BJ (cell line): ENCODE results near the gene TMEM178B. TPM values are rescaled to one million over a fixed set of nuclear protein-coding genes. Genes with fewer than 3 reads are reported as not detected.

Source experiments
- CTCF ChIA-PET: fragments of 350-600 bp; formaldehyde crosslinking; extraction: SDS; loops from one replicate; lab custom pipeline; 2021; ENCODE audit warnings: antibody characterized with exemption, inconsistent platforms; lab: Yijun Ruan, JAX
- POLR2A ChIA-PET: fragments of 300-600 bp; sonication (Branson Sonifier 250); formaldehyde crosslinking; extraction: SDS; loops from one replicate; lab custom pipeline; 2021; ENCODE audit warnings: antibody characterized with exemption; lab: Charles Lee
- DNase-seq: peaks from one replicate; pipeline ENCODE4 v3.0.0-alpha.2; 2011; ENCODE audit warnings: low read depth
- H3K27me3 ChIP-seq: 2 replicates; pipeline ENCODE4 v1.6.0; 2011; ENCODE audit warnings: low read length; ENCODE audit not compliant: control insufficient read depth, insufficient read depth
- H3K36me3 ChIP-seq: 2 replicates; pipeline ENCODE4 v1.5.1; 2011; ENCODE audit warnings: low read length; ENCODE audit not compliant: control insufficient read depth, insufficient read depth
- H3K4me3 ChIP-seq: 2 replicates; pipeline ENCODE4 v1.5.1; 2011; ENCODE audit warnings: low read depth, mild to moderate bottlenecking, control low read depth, low read length
- CTCF ChIP-seq: IDR thresholded peaks from 2 replicates; pipeline ENCODE4 v1.5.1; 2011; ENCODE audit warnings: low read depth, mild to moderate bottlenecking, control low read depth, inconsistent platforms, low read length, moderate library complexity; ENCODE audit not compliant: insufficient read depth
- polyA plus RNA-seq: library from polyadenylated mRNA; depleted of rRNA; stranded (reverse); fragments of >200 nt; gene quantifications from 2 replicates; pipeline ENCODE4 v1.2.3, GENCODE V29; 2011

TMEM178B gene
- polyA plus RNA-seq, 1 experiment: 0.43 TPM

GRCh38 chr7:141306081-141306480 lies 232.2 kb downstream of the TMEM178B start:
- no peaks in the 10 kb centered on the region for H3K36me3 ChIP-seq
- DNase-seq: no peak
- TF ChIP-seq CTCF: no peak
- no peaks in the 10 kb centered on the region for H3K27me3 ChIP-seq
- H3K4me3 ChIP-seq: no peak overlapping the region
- ChIA-PET CTCF (no interaction called here), POLR2A (no interaction called here)

- CTCF ChIA-PET: no interaction called here
- no peak overlapping the region for H3K4me3 ChIP-seq
- DNase-seq: no peak
- TF ChIP-seq CTCF: no peak
- no peaks in the 10 kb centered on the region for H3K27me3 ChIP-seq
- H3K36me3 ChIP-seq: no peaks in the 10 kb centered on the region
- POLR2A ChIA-PET: no interaction called here
These were observed 238.5 kb downstream of the TMEM178B start for GRCh38 chr7:141312395-141312794.

GRCh38 chr7:141312828-141313521 lies 239.1 kb downstream of the TMEM178B start:
- no peaks in the 10 kb centered on the region for H3K27me3 ChIP-seq
- H3K4me3 ChIP-seq: no peak overlapping the region
- H3K36me3 ChIP-seq: no peaks in the 10 kb centered on the region
- POLR2A ChIA-PET: no interaction called here
- CTCF ChIA-PET: no interaction called here
- DNase-seq: no peak
- TF ChIP-seq CTCF: no peak

GRCh38 chr7:141313896-141314295 lies 240.0 kb downstream of the TMEM178B start:
- Histone ChIP-seq H3K36me3 (no peaks in the 10 kb centered on the region), H3K27me3 (no peaks in the 10 kb centered on the region), H3K4me3 (no peak overlapping the region)
- CTCF ChIA-PET: no interaction called here
- POLR2A ChIA-PET: no interaction called here
- no peak for DNase-seq
- TF ChIP-seq CTCF: no peak

- H3K27me3 ChIP-seq: no peaks in the 10 kb centered on the region
- no peak for DNase-seq
- TF ChIP-seq CTCF: no peak
- ChIA-PET POLR2A (interaction anchor here (0.6 kb wide), 1 partner anchor 75 kb away, joined by 4 read pairs; no protein-coding TSS in a partner anchor), CTCF (interaction anchor here (0.8 kb wide), 1 partner anchor 8 kb away, joined by 4 read pairs; no protein-coding TSS in a partner anchor)
- no peaks in the 10 kb centered on the region for H3K36me3 ChIP-seq
- H3K4me3 ChIP-seq: no peak overlapping the region
These were observed 243.2 kb downstream of the TMEM178B start for GRCh38 chr7:141317033-141317585.
